ENCODE results near the gene BAHCC1. TPM values are rescaled to one million over a fixed set of nuclear protein-coding genes. Genes with fewer than 3 reads are reported as not detected.

Gene BAHCC1
- total and polyA plus RNA-seq, 2 of the 8 experiments (the other 6 are each of a cell fraction or from before 2014, with no cell fraction given), result 0.26 to 0.58 TPM

DNA sequence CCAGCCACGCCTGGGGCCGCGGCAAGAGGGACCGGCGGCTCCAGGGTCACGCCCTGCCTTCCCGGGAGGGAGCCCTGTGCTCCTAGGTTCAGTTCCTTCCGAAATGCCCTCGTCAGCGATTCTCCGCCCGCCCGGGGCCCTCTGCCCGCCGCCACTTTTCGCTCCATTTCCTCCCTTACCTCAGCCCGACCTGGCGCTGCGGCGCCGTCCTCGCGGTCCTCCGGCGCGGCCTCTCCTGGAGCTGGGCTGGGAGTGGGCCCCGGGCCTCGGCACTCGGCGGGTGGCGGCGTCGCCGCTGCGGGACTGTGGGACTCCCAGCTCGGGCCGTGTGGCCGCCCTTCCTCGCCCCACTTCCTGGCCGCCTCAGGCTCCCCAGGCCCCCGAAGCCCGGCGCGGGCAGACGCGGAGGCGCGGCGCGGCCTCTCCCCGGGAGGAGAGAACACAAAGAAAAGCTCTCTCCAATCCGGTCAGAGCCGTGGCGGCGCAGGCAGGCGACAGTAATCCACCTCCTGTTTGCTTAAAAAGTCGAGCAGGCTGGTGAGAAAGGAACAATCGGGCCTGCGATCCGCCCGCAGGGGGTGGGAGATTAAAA, 1.6 kb downstream of the BAHCC1 start:
- FAIRE-seq (no peak), DNase-seq (ENCODE audit: low read depth in 1 of 2, low spot score in 2 of 2) (peak in 1 of 2 experiments; percentile 85)
- peak overlapping the region; percentile 43 for H2BK120ac ChIP-seq (replicated peaks; ENCODE audit: low read depth, low read length)
- H2BK20ac ChIP-seq (ENCODE audit: low read length), result no peak overlapping the region
- H2BK12ac ChIP-seq (ENCODE audit: low read depth, low read length), result 0 out of 2 replicates have a peak overlapping the region, but pooled peaks have one; percentile 50
- H4K20me1 ChIP-seq (replicated peaks in 1 of 2; ENCODE audit: control insufficient read depth in 1 of 2, insufficient read depth in 2 of 2, low read length in 2 of 2), result peaks cover 0 to 5% of the 10 kb centered on the region in 2 experiments
- POLR2A ChIA-PET (ENCODE audit: partially characterized antibody), result interaction anchor here (0.6 to 2.5 kb wide), 14 partner anchors 9 to 252 kb away, joined by 3 to 21 read pairs (median 4); partner anchors contain the start of genes ACTG1, FAAP100, NDUFAF8 and TEPSIN
- no peaks in the 10 kb centered on the region for H3K79me2 ChIP-seq (ENCODE audit: control insufficient read depth in 1 of 2, insufficient read depth in 2 of 2, low read length in 2 of 2)
- H3K36me3 ChIP-seq (ENCODE audit: control insufficient read depth in 2 of 4, insufficient read depth in 4 of 4, low read length in 3 of 4), result no peaks in the 10 kb centered on the region; a peak in 1 of 8 replicates
- peaks cover 40 to 62% (median 55%) of the 10 kb centered on the region in 4 experiments; a peak in 6 of 7 replicates for H3K27me3 ChIP-seq (replicated peaks in 1 of 4; ENCODE audit: control insufficient read depth in 3 of 4, extremely low read depth in 1 of 4, insufficient read depth in 3 of 4, low read length in 3 of 4)
- peaks cover 7 to 39% (median 29%) of the 10 kb centered on the region in 4 experiments for H3K4me1 ChIP-seq (replicated peaks in 1 of 4; ENCODE audit: control insufficient read depth in 3 of 4, insufficient read depth in 4 of 4, low read length in 3 of 4)
- H3K23ac ChIP-seq (ENCODE audit: insufficient read length), result no peak overlapping the region
- peak overlapping the region; percentile 76 to 92 for H3K4me2 ChIP-seq (ENCODE audit: insufficient read depth in 1 of 2, low read depth in 2 of 2, low read length in 2 of 2)
- peak overlapping the region; percentile 78 for H4K5ac ChIP-seq (ENCODE audit: insufficient read length, low read depth, low read length)
- H2BK15ac ChIP-seq (ENCODE audit: low read length), result no peak overlapping the region
- no peaks in the 10 kb centered on the region for H3K9me3 ChIP-seq (ENCODE audit: insufficient read depth in 2 of 2, low read depth in 1 of 2, low read length in 1 of 2)
- H3K27ac ChIP-seq (ENCODE audit: low read depth, low read length), result peak overlapping the region; percentile 28
- H3K79me1 ChIP-seq (ENCODE audit: low read depth, low read length), result no peaks in the 10 kb centered on the region
- CTCF ChIA-PET (ENCODE audit: partially characterized antibody), result interaction anchor here (0.8 to 2.9 kb wide), 11 partner anchors 10 to 121 kb away, joined by 3 to 15 read pairs (median 3); no protein-coding TSS in a partner anchor
- H3K4ac ChIP-seq (replicated peaks; ENCODE audit: insufficient read length, low read depth, low read length), result no peak overlapping the region
- no peak overlapping the region for H3K56ac ChIP-seq (replicated peaks; ENCODE audit: insufficient read length, low read depth, low read length)
- peak overlapping the region; percentile 37 to 65 (median 47) for H3K4me3 ChIP-seq (ENCODE audit: extremely low read depth in 1 of 4, insufficient read depth in 2 of 4, low read depth in 3 of 4, low read length in 4 of 4)
- H3K18ac ChIP-seq (ENCODE audit: extremely low read depth, low read length), result peak overlapping the region; percentile 38
- H4K91ac ChIP-seq (replicated peaks; ENCODE audit: insufficient read length, low read length), result peak overlapping the region; percentile 65
- WGBS, 2 experiments (ENCODE audit: extremely low coverage in 1 of 2, insufficient coverage in 1 of 2, insufficient read length in 1 of 2, insufficient replicate concordance in 2 of 2, low coverage in 1 of 2, low lambda C conversion rate in 2 of 2, missing lambda C conversion rate in 1 of 2), result 1% methylated on average over 40 of the region's 61 CpGs; no CpG with 5 or more reads in 1 of the 2 experiments
- no peak overlapping the region for H2AK5ac ChIP-seq (ENCODE audit: low read depth, low read length)
- H3K23me2 ChIP-seq (ENCODE audit: low read depth, low read length), result peaks cover 33% of the 10 kb centered on the region
- H4K8ac ChIP-seq (ENCODE audit: extremely low read depth, insufficient read depth, low read length), result peak overlapping the region; percentile 93
- peak overlapping the region; percentile 45 to 89 (median 76) for H3K9ac ChIP-seq (replicated peaks in 1 of 4; ENCODE audit: extremely low read depth in 1 of 4, low read depth in 3 of 4, low read length in 3 of 4)
- no peak overlapping the region for H3K14ac ChIP-seq (ENCODE audit: insufficient read length)
- no peak overlapping the region for H2AFZ ChIP-seq (ENCODE audit: low read length)
- H2BK5ac ChIP-seq (ENCODE audit: low read depth, low read length), result peak overlapping the region; percentile 52; the same call in 1 of the 2 replicates
- no peak for TF ChIP-seq NANOG (IDR thresholded peaks at IDR 0.05; ENCODE audit: insufficient read depth, low read depth, low read length, poor library complexity, severe bottlenecking)
- TF ChIP-seq CBX8 (IDR thresholded peaks at IDR 0.05; ENCODE audit: borderline replicate concordance, low read depth, low read length), result no peak
- TF ChIP-seq, protein P1, sequence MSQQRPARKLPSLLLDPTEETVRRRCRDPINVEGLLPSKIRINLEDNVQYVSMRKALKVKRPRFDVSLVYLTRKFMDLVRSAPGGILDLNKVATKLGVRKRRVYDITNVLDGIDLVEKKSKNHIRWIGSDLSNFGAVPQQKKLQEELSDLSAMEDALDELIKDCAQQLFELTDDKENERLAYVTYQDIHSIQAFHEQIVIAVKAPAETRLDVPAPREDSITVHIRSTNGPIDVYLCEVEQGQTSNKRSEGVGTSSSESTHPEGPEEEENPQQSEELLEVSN (IDR thresholded peaks at IDR 0.05), result peak; percentile 66; the same call in 1 of the 2 replicates
- TF ChIP-seq, protein P2, sequence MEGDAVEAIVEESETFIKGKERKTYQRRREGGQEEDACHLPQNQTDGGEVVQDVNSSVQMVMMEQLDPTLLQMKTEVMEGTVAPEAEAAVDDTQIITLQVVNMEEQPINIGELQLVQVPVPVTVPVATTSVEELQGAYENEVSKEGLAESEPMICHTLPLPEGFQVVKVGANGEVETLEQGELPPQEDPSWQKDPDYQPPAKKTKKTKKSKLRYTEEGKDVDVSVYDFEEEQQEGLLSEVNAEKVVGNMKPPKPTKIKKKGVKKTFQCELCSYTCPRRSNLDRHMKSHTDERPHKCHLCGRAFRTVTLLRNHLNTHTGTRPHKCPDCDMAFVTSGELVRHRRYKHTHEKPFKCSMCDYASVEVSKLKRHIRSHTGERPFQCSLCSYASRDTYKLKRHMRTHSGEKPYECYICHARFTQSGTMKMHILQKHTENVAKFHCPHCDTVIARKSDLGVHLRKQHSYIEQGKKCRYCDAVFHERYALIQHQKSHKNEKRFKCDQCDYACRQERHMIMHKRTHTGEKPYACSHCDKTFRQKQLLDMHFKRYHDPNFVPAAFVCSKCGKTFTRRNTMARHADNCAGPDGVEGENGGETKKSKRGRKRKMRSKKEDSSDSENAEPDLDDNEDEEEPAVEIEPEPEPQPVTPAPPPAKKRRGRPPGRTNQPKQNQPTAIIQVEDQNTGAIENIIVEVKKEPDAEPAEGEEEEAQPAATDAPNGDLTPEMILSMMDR (IDR thresholded peaks at IDR 0.05; ENCODE audit: control extremely low read depth in 1 of 3, insufficient read depth in 1 of 3, low read depth in 1 of 3, low read length in 3 of 3), result no peak
- TF ChIP-seq GABPA (IDR thresholded peaks at IDR 0.05; ENCODE audit: borderline replicate concordance, insufficient read depth, low read length), result no peak
- TF ChIP-seq EZH2 (IDR thresholded peaks at IDR 0.05; ENCODE audit: low read depth, low read length, severe bottlenecking), result peak; percentile 30
- no peak for TF ChIP-seq GTF2F1 (IDR thresholded peaks at IDR 0.05; ENCODE audit: borderline replicate concordance, low read depth, low read length)
- no peak for TF ChIP-seq BRCA1 (IDR thresholded peaks at IDR 0.05; ENCODE audit: low read depth, low read length)

Data from H1 (cell line).